ENCODE data around the gene CCBE1.

DNA sequence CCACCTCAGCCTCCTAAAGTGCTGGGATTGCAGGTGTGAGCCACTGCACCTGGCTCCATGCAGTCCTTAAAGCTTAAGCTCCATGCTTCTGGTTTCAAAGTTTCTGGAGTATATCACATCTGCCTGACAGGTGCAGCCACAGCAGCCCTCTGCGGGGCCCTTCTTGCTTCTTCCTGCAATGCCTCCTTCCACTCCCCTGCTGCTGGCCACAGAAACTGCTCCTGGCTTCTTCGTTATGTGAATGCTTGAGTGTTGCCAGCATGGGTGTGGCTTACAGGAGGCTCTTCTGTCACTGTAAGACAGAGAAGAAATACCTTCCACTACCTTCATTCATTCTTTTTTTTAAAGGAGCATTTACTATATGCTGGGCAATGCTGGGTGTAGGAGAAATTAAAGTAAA is 10.1 kb upstream of the CCBE1 start:
- TF ChIP-seq, protein P1, sequence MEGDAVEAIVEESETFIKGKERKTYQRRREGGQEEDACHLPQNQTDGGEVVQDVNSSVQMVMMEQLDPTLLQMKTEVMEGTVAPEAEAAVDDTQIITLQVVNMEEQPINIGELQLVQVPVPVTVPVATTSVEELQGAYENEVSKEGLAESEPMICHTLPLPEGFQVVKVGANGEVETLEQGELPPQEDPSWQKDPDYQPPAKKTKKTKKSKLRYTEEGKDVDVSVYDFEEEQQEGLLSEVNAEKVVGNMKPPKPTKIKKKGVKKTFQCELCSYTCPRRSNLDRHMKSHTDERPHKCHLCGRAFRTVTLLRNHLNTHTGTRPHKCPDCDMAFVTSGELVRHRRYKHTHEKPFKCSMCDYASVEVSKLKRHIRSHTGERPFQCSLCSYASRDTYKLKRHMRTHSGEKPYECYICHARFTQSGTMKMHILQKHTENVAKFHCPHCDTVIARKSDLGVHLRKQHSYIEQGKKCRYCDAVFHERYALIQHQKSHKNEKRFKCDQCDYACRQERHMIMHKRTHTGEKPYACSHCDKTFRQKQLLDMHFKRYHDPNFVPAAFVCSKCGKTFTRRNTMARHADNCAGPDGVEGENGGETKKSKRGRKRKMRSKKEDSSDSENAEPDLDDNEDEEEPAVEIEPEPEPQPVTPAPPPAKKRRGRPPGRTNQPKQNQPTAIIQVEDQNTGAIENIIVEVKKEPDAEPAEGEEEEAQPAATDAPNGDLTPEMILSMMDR (IDR thresholded peaks at IDR 0.05; ENCODE audit: insufficient read depth, low read length, poor library complexity, severe bottlenecking): no peak
- no peak for TF ChIP-seq EZH2phosphoT487 (conservative IDR thresholded peaks at IDR 0.05; ENCODE audit: low read length)

Data from SU-DHL-6 (cell line).